Stimulated activated naive CD8-positive, alpha-beta T cell treated with anti-CD3 and anti-CD28 coated beads, Interleukin-15, amount 100 ng/mL, for 72 hours (primary cell): ENCODE results near the gene SAMD3.

Experiments
- ATAC-seq: fragments of 150-1000 bp; cut with Tn5 transposase; 2 replicates; pipeline ENCODE4 v1.10.0; 2021; ENCODE audit warnings: mild to moderate bottlenecking, moderate library complexity
- DNase-seq, 2 donors: peaks; one replicate each; pipeline ENCODE4 v3.0.0; 2021 to 2022
- H3K27ac Mint-ChIP-seq, 2 donors: one replicate each; pipeline ENCODE4 v1.8.0; 2022; ENCODE audit warnings: mild to moderate bottlenecking in 2 of 2, mixed read lengths in 2 of 2, moderate library complexity in 2 of 2
- H3K27me3 Mint-ChIP-seq: one replicate; pipeline ENCODE4 v1.8.0; 2022; ENCODE audit warnings: mixed read lengths
- H3K4me1 Mint-ChIP-seq: one replicate; pipeline ENCODE4 v1.8.0; 2022; ENCODE audit warnings: mild to moderate bottlenecking, mixed read lengths
- H3K4me3 Mint-ChIP-seq, 2 donors: one replicate each; pipeline ENCODE4 v1.8.0; 2022; ENCODE audit warnings: mild to moderate bottlenecking in 2 of 2, mixed read lengths in 2 of 2, moderate library complexity in 1 of 2
- H3K9me3 Mint-ChIP-seq, 2 donors: one replicate each; pipeline ENCODE4 v1.8.0; 2022; ENCODE audit warnings: mixed read lengths in 2 of 2

The SAMD3 gene

DNA sequence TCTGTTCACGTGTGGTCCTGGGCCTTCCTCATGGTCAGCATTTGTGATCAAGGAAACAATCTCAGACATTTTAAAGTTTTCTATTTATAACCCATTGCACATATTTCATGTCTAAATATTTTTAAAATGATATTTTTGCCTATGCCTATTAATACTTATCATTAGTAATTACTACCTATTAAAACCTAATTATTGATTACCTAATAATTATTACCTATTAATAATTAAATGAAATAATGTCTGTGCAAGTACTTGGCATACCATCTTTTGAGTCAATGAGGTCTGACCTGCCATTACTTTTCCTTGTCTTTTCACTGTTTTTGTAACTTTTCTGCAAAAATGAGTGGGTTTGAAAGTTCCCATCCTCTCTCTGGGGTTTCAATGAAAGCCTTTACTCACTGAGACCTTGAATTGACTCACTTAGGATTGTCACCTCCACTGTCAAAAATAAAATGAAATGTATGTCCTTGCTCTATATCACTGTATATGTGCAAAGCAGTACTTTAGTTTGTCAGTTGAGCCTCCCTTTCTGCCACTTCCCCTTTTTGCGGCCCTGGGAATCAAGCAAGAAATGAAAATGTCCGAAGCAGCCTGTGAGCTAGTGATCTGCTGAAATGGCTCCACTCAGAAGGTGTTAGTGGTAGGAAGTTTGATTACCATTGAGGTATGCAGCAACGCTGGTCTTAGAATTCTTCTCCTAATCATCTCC is 116.6 kb downstream of the SAMD3 start:
- H3K9me3 Mint-ChIP-seq, result peaks cover 0 to 6% of the 10 kb centered on the region in 2 donors
- ATAC-seq (no peak), DNase-seq (no peak)
- no peak overlapping the region for H3K27ac Mint-ChIP-seq
- no peak overlapping the region for H3K4me3 Mint-ChIP-seq
- no peaks in the 10 kb centered on the region for H3K4me1 Mint-ChIP-seq
- no peaks in the 10 kb centered on the region for H3K27me3 Mint-ChIP-seq

DNA sequence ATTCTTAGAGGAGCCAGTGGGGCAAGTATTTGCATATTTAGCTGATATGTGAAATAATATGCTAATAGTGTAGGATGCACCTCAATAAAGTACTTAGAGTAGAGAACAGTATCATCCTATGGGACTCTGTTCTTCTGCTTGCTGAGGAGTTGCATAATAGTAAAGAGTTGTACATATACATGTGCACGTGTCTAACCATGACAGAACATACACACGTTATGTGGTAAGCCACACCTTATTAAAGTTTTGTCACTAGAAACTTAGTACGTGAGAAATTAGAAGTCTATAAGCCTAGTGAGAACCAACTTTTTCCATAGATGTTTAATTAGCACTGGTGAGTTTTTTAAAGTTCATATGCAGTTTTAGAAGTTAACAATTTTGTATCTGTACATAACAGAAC is 123.6 kb downstream of the SAMD3 start:
- Mint-ChIP-seq H3K4me3 (no peak overlapping the region), H3K27me3 (no peaks in the 10 kb centered on the region), H3K27ac (no peak overlapping the region), H3K4me1 (no peaks in the 10 kb centered on the region), H3K9me3 (no peaks in the 10 kb centered on the region)
- ATAC-seq, result no peak
- DNase-seq, result no peak

- no peak for DNase-seq
- Mint-ChIP-seq H3K27ac (no peak overlapping the region), H3K27me3 (no peaks in the 10 kb centered on the region), H3K4me1 (peaks cover 5% of the 10 kb centered on the region), H3K9me3 (no peaks in the 10 kb centered on the region), H3K4me3 (no peak overlapping the region)
- ATAC-seq, result no peak
Observed at GRCh38 chr6:130098317-130098716, 124.4 kb downstream of the SAMD3 start.
